Adipocyte (in vitro differentiated cells): ENCODE results near the gene ASCL3.

Source experiments
- DNase-seq: peaks from one replicate; pipeline ENCODE4 v3.0.0-alpha.2; 2015; ENCODE audit warnings: low read depth
- H3K27me3 ChIP-seq: replicated peaks from 2 replicates; pipeline ENCODE4 v1.7.0; 2013; ENCODE audit warnings: mild to moderate bottlenecking, low read length, moderate library complexity; ENCODE audit not compliant: control insufficient read depth, insufficient read depth
- H3K36me3 ChIP-seq: 2 replicates; pipeline ENCODE4 v1.7.0; 2013; ENCODE audit warnings: low read length, mild to moderate bottlenecking, moderate library complexity; ENCODE audit not compliant: control insufficient read depth, insufficient read depth, severe bottlenecking
- H3K4me1 ChIP-seq: 2 replicates; pipeline ENCODE4 v1.7.0; 2013; ENCODE audit warnings: mild to moderate bottlenecking, low read length, moderate library complexity; ENCODE audit not compliant: control insufficient read depth, insufficient read depth
- H3K4me3 ChIP-seq: 2 replicates; pipeline ENCODE4 v1.7.0; 2013; ENCODE audit warnings: mild to moderate bottlenecking, low read length, moderate library complexity
- H3K9ac ChIP-seq: 2 replicates; pipeline ENCODE4 v1.7.0; 2013; ENCODE audit warnings: mild to moderate bottlenecking, low read length, moderate library complexity
- H3K9me3 ChIP-seq: 2 replicates; pipeline ENCODE4 v1.7.0; 2013; ENCODE audit warnings: mild to moderate bottlenecking, low read length, moderate library complexity; ENCODE audit not compliant: control insufficient read depth

Gene ASCL3

GRCh38 chr11:8971196-8971923, 28.5 kb upstream of the ASCL3 start:
- peaks cover 3% of the 10 kb centered on the region for H3K4me1 ChIP-seq
- no peaks in the 10 kb centered on the region for H3K9me3 ChIP-seq
- H3K27me3 ChIP-seq, result no peaks in the 10 kb centered on the region
- H3K36me3 ChIP-seq, result no peaks in the 10 kb centered on the region
- H3K4me3 ChIP-seq, result no peak overlapping the region
- peak; percentile 59 for DNase-seq
- H3K9ac ChIP-seq, result no peak overlapping the region

- Histone ChIP-seq H3K4me1 (peaks cover 24% of the 10 kb centered on the region), H3K9me3 (no peaks in the 10 kb centered on the region), H3K27me3 (no peaks in the 10 kb centered on the region), H3K9ac (no peak overlapping the region), H3K4me3 (no peak overlapping the region), H3K36me3 (no peaks in the 10 kb centered on the region)
- no peak for DNase-seq
These were observed 24.4 kb upstream of the ASCL3 start for GRCh38 chr11:8967184-8967583.

- H3K4me3 ChIP-seq, result peak within 1 kb of the TSS; percentile 92
- no peaks in the 10 kb centered on the region for H3K9me3 ChIP-seq
- H3K27me3 ChIP-seq, result no peaks in the 10 kb centered on the region
- peak within 1 kb of the TSS; percentile 91 for H3K9ac ChIP-seq
- H3K36me3 ChIP-seq, result no peaks in the 10 kb centered on the region
- peaks cover 30% of the 10 kb centered on the region for H3K4me1 ChIP-seq
- peak; percentile 94 for DNase-seq
These were observed 21.8 kb upstream of the ASCL3 start, which contains the start of gene TMEM9B for GRCh38 chr11:8964324-8965320. Gene TMEM9B, minus strand, starts transcription at chr11:8964442. Its CDS starts 129 bp downstream, at chr11:8964313.

GRCh38 chr11:8963569-8964323, 20.9 kb upstream of the ASCL3 start:
- DNase-seq, result peak; percentile 74
- H3K9me3 ChIP-seq, result no peaks in the 10 kb centered on the region
- H3K9ac ChIP-seq, result peak overlapping the region; percentile 91
- H3K4me3 ChIP-seq, result peak overlapping the region; percentile 92
- H3K36me3 ChIP-seq, result no peaks in the 10 kb centered on the region
- H3K4me1 ChIP-seq, result peaks cover 37% of the 10 kb centered on the region
- H3K27me3 ChIP-seq, result no peaks in the 10 kb centered on the region

- peak; percentile 22 for DNase-seq
- H3K4me3 ChIP-seq, result peak overlapping the region; percentile 92
These were observed 20.0 kb upstream of the ASCL3 start for GRCh38 chr11:8962841-8963240.

GRCh38 chr11:8961401-8961800, 18.6 kb upstream of the ASCL3 start:
- H3K4me1 ChIP-seq, result peaks cover 37% of the 10 kb centered on the region
- DNase-seq, result no peak
- no peak overlapping the region for H3K4me3 ChIP-seq
- H3K36me3 ChIP-seq, result peaks cover 6% of the 10 kb centered on the region
- no peaks in the 10 kb centered on the region for H3K9me3 ChIP-seq
- no peaks in the 10 kb centered on the region for H3K27me3 ChIP-seq
- H3K9ac ChIP-seq, result peak overlapping the region; percentile 55

More at GRCh38 chr11:8962841-8963240, 20.0 kb upstream of the ASCL3 start:
- peaks cover 37% of the 10 kb centered on the region for H3K4me1 ChIP-seq
- no peaks in the 10 kb centered on the region for H3K36me3 ChIP-seq
- no peaks in the 10 kb centered on the region for H3K9me3 ChIP-seq
- no peaks in the 10 kb centered on the region for H3K27me3 ChIP-seq
- H3K9ac ChIP-seq, result peak overlapping the region; percentile 91

GRCh38 chr11:8959546-8960166, 16.8 kb upstream of the ASCL3 start:
- Histone ChIP-seq H3K36me3 (peaks cover 21% of the 10 kb centered on the region), H3K4me3 (peak overlapping the region; percentile 27), H3K27me3 (no peaks in the 10 kb centered on the region), H3K9me3 (no peaks in the 10 kb centered on the region), H3K4me1 (peaks cover 28% of the 10 kb centered on the region), H3K9ac (peak overlapping the region; percentile 62)
- DNase-seq, result peak; percentile 86

GRCh38 chr11:8956860-8957259, 14.0 kb upstream of the ASCL3 start:
- Histone ChIP-seq H3K36me3 (peaks cover 49% of the 10 kb centered on the region), H3K27me3 (no peaks in the 10 kb centered on the region), H3K4me3 (no peak overlapping the region), H3K9ac (no peak overlapping the region), H3K9me3 (no peaks in the 10 kb centered on the region), H3K4me1 (peaks cover 15% of the 10 kb centered on the region)
- no peak for DNase-seq

- Histone ChIP-seq H3K27me3 (no peaks in the 10 kb centered on the region), H3K4me1 (no peaks in the 10 kb centered on the region), H3K9me3 (no peaks in the 10 kb centered on the region), H3K9ac (no peak overlapping the region), H3K36me3 (peaks cover 61% of the 10 kb centered on the region), H3K4me3 (no peak overlapping the region)
- no peak for DNase-seq
These were observed 6.1 kb upstream of the ASCL3 start for GRCh38 chr11:8948886-8949285.

- Histone ChIP-seq H3K27me3 (no peaks in the 10 kb centered on the region), H3K9ac (no peak overlapping the region), H3K36me3 (peaks cover 46% of the 10 kb centered on the region), H3K4me1 (no peaks in the 10 kb centered on the region), H3K4me3 (no peak overlapping the region), H3K9me3 (no peaks in the 10 kb centered on the region)
- no peak for DNase-seq
These were observed 4.6 kb upstream of the ASCL3 start for GRCh38 chr11:8947230-8947943.
